SHP77 (cell line): ENCODE results near the gene PFDN1.

Experiments used
- DNase-seq, 2 experiments: peaks; one replicate each; lab custom pipeline; 2025; lab: John Stamatoyannopoulos, UW

The PFDN1 gene

GRCh38 chr5:140296289-140296688, 6.6 kb downstream of the PFDN1 start:
- no peak for DNase-seq

DNA sequence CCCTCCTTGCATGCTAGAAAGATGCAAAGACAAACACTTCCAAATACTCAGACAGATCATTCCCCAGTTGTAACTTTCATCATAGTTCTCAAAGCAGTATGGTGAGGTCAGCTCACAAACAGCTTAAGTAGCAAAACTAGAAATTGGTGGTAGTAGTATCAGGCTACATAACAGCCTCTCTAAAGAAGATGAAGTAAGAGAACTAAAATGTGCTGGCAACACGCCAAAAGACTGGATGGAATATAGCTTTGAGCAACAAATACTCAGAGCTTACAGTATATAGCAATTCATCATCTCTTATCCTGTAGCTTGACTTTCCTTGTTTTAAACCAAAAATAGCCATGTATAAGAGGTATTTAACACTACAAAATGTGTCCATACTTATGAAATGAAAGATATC, 7.5 kb downstream of the PFDN1 start:
- peak in 1 of 2 experiments; percentile 8 for DNase-seq

DNA sequence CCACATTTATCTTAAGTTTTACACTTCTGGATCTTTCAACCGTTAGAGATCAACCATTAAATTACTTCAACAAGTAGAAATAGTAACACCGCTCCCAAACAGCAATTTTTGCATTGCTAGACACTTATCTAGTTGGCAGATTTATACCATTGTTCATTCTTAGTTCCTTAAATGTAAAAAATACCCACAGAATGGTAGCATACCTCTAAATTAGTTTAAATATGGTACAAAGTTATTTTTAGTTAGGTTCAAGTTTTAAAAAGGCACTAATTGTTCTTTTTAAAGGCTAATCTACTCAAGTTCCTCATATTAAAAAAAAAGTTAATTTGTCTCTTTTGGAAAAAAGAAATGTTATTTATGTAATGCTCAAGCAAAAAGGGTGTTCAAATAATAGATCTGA, 8.1 kb downstream of the PFDN1 start:
- DNase-seq = no peak

- DNase-seq = no peak
These were observed 9.1 kb downstream of the PFDN1 start for GRCh38 chr5:140293849-140294100.

DNA sequence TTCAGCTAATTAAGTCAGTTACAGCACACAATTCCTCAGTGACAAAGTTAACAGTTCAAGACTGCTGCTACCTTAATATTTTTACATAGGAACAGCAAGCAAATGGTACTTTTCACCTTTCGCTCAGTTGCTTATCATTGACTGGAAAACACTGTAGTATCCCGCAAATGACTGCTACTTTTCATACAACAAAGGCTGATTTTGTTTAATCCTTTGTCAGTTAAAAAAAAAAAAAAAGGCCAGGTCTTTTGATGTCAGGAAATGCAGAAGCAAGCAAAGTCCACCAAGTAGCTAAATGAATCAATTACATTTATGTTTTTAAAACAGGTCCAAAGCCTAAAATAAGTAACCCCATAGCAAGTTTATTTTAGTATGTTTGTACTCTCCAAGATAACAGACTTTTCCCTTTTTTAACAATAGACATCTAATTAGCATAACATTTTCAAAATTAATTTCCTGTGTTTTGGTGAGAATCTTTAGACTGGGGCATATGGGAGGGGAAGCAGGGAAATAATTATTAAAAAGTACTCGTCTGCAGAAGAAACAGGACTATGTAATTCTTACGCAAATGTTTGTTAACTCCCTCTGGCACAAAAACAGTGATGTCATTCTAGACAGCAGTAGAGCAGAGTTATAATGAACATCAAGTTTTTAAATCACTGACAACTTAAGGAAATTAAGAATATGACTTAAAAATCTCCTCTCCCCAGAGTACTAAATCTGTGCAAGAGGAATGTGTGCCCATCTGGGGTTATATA, 9.6 kb downstream of the PFDN1 start:
- no peak for DNase-seq

GRCh38 chr5:140292212-140293036, 10.5 kb downstream of the PFDN1 start:
- no peak for DNase-seq

- DNase-seq = no peak
These were observed 14.9 kb downstream of the PFDN1 start for GRCh38 chr5:140287801-140288521.

DNA sequence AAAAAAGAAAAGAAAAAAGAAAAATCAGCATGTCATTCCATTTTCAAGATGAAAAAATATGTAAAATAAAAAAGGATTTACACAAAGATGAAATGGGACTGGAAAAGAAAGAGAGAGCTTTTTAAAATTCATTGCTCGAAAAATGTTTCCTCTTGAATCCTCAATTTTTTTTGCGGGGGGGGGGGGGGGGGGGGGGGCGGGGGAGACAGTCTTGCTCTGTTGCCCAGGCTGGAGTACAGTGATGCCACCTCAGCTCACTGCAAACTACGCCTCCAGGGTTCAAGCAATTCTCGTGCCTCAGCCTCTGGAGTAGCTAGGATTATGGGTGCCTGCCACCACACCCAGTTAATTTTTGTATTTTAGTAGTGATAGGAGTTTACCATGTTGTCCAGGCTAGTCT, 16.5 kb downstream of the PFDN1 start:
- no peak for DNase-seq

DNA sequence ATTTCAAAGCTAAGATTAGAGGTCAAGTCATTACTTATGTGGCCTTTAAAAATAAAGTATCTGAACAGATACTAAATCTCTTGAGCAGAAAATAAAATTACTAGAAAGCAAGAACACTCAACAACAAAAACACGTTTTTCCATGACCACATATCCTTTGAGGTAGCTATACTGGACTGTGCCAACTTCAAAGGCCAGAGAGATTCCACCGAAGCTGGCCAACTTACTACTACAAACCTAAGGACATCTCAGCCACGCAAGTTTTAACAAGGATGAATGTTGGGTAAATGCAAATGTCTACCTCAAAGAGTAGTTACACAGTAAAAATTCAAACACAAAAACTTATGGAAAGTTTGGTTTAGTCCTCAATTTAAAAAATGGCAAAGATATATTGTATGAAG, 18.9 kb downstream of the PFDN1 start:
- DNase-seq = no peak

DNA sequence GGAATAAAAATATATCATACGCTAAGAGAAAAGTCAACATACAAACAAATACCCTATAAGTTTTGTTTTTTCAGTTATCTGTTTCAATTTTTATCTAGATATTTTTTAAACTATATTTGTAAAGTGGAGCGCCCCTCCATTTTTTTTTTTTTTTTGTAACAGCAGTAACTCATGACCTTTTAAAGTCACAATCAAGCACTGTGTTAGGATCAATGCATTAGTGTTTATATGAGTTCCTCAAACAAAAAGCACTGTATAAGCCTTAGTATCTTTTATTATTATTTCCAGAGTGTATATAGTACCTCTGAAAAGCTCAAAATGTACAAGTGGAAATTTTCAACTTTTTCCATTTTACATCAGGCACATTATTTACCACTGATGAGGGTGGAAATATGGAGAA, 20.6 kb downstream of the PFDN1 start:
- DNase-seq = no peak

- DNase-seq = no peak
These were observed 27.1 kb downstream of the PFDN1 start for GRCh38 chr5:140275837-140276236.

- no peak for DNase-seq
These were observed 29.5 kb downstream of the PFDN1 start for GRCh38 chr5:140273401-140273877.

DNA sequence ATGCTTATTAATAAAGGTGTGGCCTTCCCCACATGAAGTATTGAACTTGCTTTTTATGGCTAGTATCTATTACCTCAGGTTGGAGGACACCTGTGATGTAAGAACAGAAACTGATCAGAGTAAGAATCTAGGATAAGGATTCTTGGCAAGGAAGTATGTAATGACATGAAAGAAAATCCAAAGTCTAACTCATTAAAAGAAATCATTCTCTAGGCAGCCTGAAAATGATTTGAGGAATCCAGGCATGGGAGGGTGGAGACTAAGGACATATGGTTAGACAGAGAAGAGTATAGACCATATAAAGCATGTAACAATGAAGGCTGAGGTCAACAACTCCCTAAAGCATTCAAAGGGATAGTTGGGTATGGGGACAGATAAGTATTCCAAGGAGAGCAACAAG, 32.9 kb downstream of the PFDN1 start:
- no peak for DNase-seq

DNA sequence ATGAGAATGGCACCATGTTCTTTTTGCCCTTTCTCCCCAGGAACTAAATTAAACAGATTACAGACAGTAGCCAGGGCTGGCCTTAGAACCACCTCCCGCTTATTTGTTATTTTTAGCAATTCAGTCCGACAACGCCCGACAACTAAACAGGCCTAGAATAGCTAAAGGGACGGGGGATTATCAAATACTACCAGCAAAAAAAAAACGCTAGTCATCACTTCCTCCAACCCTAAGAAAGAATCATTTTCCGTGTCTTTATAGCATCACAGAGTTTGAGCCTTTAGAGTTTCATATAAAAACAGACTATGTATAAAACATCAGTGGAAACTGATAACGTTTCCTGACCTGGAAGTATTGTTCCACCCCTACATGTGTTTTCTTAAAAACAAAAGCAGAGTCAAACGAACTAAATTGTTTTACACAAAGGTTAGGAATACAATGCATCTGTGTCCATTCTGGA, 35.3 kb downstream of the PFDN1 start:
- DNase-seq = no peak

DNA sequence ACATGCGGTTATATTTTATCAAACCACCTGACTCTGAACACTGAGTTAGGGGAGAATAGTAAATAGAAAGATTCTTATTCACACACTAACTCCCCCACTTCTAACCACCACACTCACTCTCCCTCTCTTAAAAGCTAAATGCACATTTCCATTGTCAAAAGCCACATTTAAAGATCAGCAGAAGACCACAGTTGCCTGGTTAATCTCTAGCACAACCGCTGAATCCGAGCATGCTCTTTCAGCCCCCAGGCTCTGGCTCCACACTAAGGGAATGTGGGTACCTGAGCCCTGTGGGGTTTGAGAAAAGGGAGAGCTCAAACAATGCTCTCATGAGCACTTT, 35.7 kb downstream of the PFDN1 start:
- no peak for DNase-seq

DNA sequence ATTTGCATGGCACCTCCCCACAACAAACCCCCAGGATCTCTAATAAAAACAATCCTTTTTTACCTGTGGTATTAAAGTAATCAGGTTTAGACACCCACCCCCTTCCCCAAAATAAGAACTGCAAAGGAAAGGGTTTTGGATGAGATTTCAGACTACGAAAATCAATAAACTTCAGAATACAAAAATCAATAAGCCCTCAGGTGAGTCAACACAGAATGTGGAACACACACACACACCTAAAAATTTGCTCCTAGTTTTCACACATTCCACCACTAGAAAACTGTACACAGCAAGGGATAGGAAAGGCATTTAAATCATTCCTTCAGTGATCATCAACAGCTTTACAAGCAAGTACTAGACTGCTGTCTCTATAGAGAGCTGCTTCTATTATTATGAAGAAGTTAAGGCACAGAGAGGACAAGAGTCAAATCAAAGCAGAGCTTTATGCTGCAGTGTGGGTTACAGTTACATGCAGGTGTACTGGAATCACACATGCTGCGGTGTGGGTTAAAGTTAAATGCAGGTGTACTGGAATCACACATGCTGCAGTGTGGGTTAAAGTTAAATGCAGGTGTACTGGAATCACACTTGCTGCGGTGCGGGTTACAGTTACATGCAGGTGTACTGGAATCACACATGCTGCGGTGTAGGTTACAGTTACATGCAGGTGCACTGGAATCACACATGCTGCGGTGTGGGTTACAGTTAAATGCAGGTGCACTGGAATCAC, 36.3 kb downstream of the PFDN1 start:
- DNase-seq = no peak

DNA sequence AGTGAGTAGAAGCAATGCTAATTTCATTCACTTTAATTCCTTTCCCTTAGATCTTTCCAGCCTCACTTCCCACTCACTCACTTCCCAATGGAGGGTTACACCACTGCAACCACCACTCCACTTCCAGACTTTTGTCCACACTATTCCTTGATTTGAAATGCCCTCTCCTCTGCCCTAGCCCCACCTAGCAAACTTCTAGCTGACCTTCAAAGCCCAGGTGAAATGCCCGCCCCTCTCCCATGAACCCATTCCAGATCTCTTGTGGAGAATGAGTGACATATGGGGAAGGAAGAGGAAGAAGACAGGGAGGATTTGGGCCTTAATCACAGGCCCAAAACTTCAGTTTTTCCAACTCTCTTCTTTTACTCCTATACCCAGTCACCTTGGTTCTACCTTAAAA, 37.1 kb downstream of the PFDN1 start:
- no peak for DNase-seq

DNA sequence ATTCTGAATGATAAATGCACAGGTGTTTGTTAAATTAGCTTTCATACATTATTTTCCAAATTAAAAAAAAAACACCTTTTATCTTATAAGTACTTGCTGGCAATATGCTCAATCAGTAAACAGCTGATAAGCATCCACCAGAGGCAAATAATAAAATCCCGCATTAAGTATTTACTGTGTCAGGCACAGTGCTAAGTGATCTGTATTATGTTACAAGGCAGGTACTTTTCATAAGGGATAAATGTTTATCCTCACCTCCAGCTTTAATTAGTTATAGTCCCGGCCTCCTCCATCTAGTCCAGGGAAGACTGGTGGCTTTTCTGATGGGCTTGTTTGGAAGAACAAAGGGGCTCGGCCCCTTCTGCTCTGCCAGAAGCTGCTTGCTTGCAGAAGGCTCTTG, 40.1 kb downstream of the PFDN1 start:
- no peak for DNase-seq

DNA sequence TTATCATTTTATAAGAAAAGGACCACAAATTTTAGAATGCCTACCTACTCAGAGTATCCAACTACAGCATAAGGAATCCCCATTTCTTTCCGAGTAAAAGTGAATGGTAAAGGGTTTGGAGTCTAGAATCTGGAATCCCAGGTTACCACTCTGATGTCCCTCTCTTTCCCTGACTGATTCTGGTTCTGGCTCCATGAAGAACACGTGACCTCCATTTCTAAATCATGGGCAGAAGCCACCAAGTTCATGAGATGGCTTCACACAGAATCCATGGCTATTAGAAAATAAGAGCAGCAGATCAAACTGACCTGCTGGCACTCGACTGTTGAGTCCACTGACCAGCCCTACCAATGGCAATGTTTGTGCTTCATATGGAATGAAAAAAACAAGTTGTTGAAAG, 40.7 kb downstream of the PFDN1 start:
- DNase-seq = no peak

- peak; percentile 39 to 72 for DNase-seq
These were observed 41.3 kb downstream of the PFDN1 start for GRCh38 chr5:140261403-140262171.

DNA sequence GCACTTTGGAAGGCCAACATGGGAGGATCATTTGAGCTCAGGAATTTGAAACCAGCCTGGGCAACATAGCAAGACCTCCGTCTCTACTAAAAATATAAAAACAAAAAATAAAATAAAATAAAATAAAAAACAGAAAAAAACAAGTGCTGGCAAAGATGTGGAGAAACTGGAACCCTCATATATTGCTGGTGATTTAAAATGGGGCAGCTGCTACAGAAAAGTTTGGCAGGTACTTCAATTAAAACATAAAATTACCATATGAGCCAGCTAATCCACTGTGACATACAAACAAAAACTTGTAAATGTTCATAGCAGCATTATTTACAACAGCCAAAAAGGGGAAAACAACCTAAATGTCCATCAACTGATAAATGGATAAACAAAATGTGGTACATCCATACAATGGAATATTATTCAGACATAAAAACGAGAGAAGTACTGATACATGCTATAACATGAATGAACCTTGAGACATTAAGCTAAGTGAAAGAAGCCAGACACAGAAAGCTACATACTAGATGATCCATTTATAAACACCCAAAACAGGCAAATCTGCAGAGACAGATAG, 42.7 kb downstream of the PFDN1 start:
- no peak for DNase-seq
